ENCODE results near the gene FXR1.

The FXR1 gene

GRCh38 chr3:180970931-180971330 is 58.5 kb downstream of the FXR1 start:
- TF ChIP-seq CTCF (IDR thresholded peaks at IDR 0.05; ENCODE audit: low read depth, low read length) = no peak

GRCh38 chr3:180973543-180973942 is 61.1 kb downstream of the FXR1 start:
- TF ChIP-seq CTCF (IDR thresholded peaks at IDR 0.05; ENCODE audit: low read depth, low read length) = no peak
- no peak overlapping the region for H3K4me3 ChIP-seq (ENCODE audit: low read depth, low read length)

More at GRCh38 chr3:180970931-180971330, 58.5 kb downstream of the FXR1 start:
- H3K4me3 ChIP-seq (ENCODE audit: low read depth, low read length) = no peak overlapping the region

GRCh38 chr3:180974286-180974685 is 61.8 kb downstream of the FXR1 start:
- no peak for TF ChIP-seq CTCF (IDR thresholded peaks at IDR 0.05; ENCODE audit: low read depth, low read length)

GRCh38 chr3:180977498-180977897 is 65.0 kb downstream of the FXR1 start:
- H3K4me3 ChIP-seq (ENCODE audit: low read depth, low read length) = no peak overlapping the region
- TF ChIP-seq CTCF (IDR thresholded peaks at IDR 0.05; ENCODE audit: low read depth, low read length) = no peak

More at GRCh38 chr3:180974286-180974685, 61.8 kb downstream of the FXR1 start:
- no peak overlapping the region for H3K4me3 ChIP-seq (ENCODE audit: low read depth, low read length)

GRCh38 chr3:180979961-180980360 is 67.5 kb downstream of the FXR1 start:
- no peak for TF ChIP-seq CTCF (IDR thresholded peaks at IDR 0.05; ENCODE audit: low read depth, low read length)

GRCh38 chr3:180980611-180981010 is 68.1 kb downstream of the FXR1 start:
- no peak overlapping the region for H3K4me3 ChIP-seq (ENCODE audit: low read depth, low read length)
- no peak for TF ChIP-seq CTCF (IDR thresholded peaks at IDR 0.05; ENCODE audit: low read depth, low read length)

More at GRCh38 chr3:180979961-180980360, 67.5 kb downstream of the FXR1 start:
- no peak overlapping the region for H3K4me3 ChIP-seq (ENCODE audit: low read depth, low read length)

GRCh38 chr3:180981912-180982311 is 69.4 kb downstream of the FXR1 start:
- no peak overlapping the region for H3K4me3 ChIP-seq (ENCODE audit: low read depth, low read length)
- no peak for TF ChIP-seq CTCF (IDR thresholded peaks at IDR 0.05; ENCODE audit: low read depth, low read length)
